Measurements from ENCODE around the gene IL7R.

IL7R gene

GRCh38 chr5:35847961-35848360, 8.7 kb upstream of the IL7R start:
- Mint-ChIP-seq H3K36me3 (ENCODE audit: low read depth) (no peaks in the 10 kb centered on the region), H3K4me1 (no peaks in the 10 kb centered on the region), H3K27ac (no peak overlapping the region), H3K9me3 (peaks cover 47% of the 10 kb centered on the region), H3K4me3 (no peak overlapping the region), H3K27me3 (ENCODE audit: low read depth, poor library complexity) (no peaks in the 10 kb centered on the region)
- DNase-seq: no peak
- TF ChIP-seq CTCF (IDR thresholded peaks at IDR 0.05): no peak

- peaks cover 28% of the 10 kb centered on the region for H3K9me3 Mint-ChIP-seq
- H3K27me3 Mint-ChIP-seq (ENCODE audit: low read depth, poor library complexity): no peaks in the 10 kb centered on the region
- no peak for TF ChIP-seq CTCF (IDR thresholded peaks at IDR 0.05)
- H3K4me3 Mint-ChIP-seq: no peak overlapping the region
- H3K27ac Mint-ChIP-seq: no peak overlapping the region
- DNase-seq: no peak
- H3K4me1 Mint-ChIP-seq: no peaks in the 10 kb centered on the region
- no peaks in the 10 kb centered on the region for H3K36me3 Mint-ChIP-seq (ENCODE audit: low read depth)
Measured at GRCh38 chr5:35849860-35850259, 6.8 kb upstream of the IL7R start.

- no peak overlapping the region for H3K27ac Mint-ChIP-seq
- no peak for TF ChIP-seq CTCF (IDR thresholded peaks at IDR 0.05)
- no peak overlapping the region for H3K4me3 Mint-ChIP-seq
- H3K9me3 Mint-ChIP-seq: peaks cover 17% of the 10 kb centered on the region
- DNase-seq: no peak
- H3K36me3 Mint-ChIP-seq (ENCODE audit: low read depth): no peaks in the 10 kb centered on the region
- H3K4me1 Mint-ChIP-seq: no peaks in the 10 kb centered on the region
- no peaks in the 10 kb centered on the region for H3K27me3 Mint-ChIP-seq (ENCODE audit: low read depth, poor library complexity)
Measured at GRCh38 chr5:35850967-35851680, 5.6 kb upstream of the IL7R start.

- H3K27me3 Mint-ChIP-seq (ENCODE audit: low read depth, poor library complexity): no peaks in the 10 kb centered on the region
- DNase-seq: no peak
Measured at GRCh38 chr5:35852084-35852734, 4.5 kb upstream of the IL7R start.

GRCh38 chr5:35852773-35853172, 3.9 kb upstream of the IL7R start:
- Mint-ChIP-seq H3K9me3 (peaks cover under 1% of the 10 kb centered on the region), H3K36me3 (ENCODE audit: low read depth) (no peaks in the 10 kb centered on the region), H3K4me3 (no peak overlapping the region), H3K4me1 (no peaks in the 10 kb centered on the region), H3K27ac (no peak overlapping the region), H3K27me3 (ENCODE audit: low read depth, poor library complexity) (no peaks in the 10 kb centered on the region)
- no peak for TF ChIP-seq CTCF (IDR thresholded peaks at IDR 0.05)
- DNase-seq: no peak

More at GRCh38 chr5:35852084-35852734, 4.5 kb upstream of the IL7R start:
- H3K4me3 Mint-ChIP-seq: no peak overlapping the region
- H3K9me3 Mint-ChIP-seq: peaks cover 6% of the 10 kb centered on the region
- H3K36me3 Mint-ChIP-seq (ENCODE audit: low read depth): no peaks in the 10 kb centered on the region
- no peak overlapping the region for H3K27ac Mint-ChIP-seq
- no peak for TF ChIP-seq CTCF (IDR thresholded peaks at IDR 0.05)
- no peaks in the 10 kb centered on the region for H3K4me1 Mint-ChIP-seq

- H3K27ac Mint-ChIP-seq: no peak overlapping the region
- H3K27me3 Mint-ChIP-seq (ENCODE audit: low read depth, poor library complexity): no peaks in the 10 kb centered on the region
- no peaks in the 10 kb centered on the region for H3K9me3 Mint-ChIP-seq
- DNase-seq: no peak
- no peak for TF ChIP-seq CTCF (IDR thresholded peaks at IDR 0.05)
- H3K36me3 Mint-ChIP-seq (ENCODE audit: low read depth): no peaks in the 10 kb centered on the region
- no peaks in the 10 kb centered on the region for H3K4me1 Mint-ChIP-seq
- no peak overlapping the region for H3K4me3 Mint-ChIP-seq
Measured at GRCh38 chr5:35853631-35854030, 3.1 kb upstream of the IL7R start.
